GM18867 (cell line): ENCODE data around the gene ALX4.

ENCODE experiments used
- ATAC-seq: cut with Tn5 transposase; IDR thresholded peaks from one replicate; pipeline ENCODE4 v1.9.1; 2021; ENCODE audit warnings: mild to moderate bottlenecking, moderate library complexity; ENCODE audit not compliant: unreplicated experiment

Gene ALX4

DNA sequence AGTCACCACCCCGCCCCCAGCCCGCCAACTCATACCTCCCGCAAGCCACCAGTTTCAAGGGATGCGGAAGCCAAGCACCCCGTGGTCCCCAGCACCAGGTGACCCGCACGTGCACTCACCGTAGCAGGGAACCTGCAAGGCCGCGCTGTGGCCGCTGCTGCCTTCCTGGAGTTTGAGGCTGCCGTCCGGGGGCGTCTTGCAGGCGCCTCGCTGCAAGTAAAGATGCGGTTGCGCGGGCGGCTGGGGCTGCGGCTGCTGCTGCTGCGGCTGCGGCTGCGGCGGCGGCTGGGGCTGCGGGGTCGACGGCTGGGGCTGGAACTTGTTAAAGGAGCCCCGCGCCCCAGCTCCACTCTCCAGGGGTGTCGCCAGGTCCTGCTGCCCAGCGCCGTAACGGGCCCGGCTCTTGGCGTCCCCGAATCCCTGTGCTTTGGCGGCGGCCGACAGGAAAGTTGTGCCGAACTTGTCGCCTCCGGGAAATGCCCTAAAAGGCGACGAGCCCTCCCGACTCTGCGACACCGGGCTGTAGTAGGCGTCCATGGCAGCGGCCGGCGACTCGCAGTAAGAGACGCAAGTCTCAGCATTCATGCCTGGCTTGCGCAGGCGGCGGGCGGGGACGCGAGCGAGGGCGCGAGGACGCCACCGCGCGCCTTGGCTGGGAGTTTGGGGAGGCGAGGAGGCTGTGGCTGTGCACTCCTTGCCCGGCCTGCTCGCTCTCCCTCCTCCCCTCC lies at the start of gene ALX4:
Gene ALX4 (minus strand): TSS at position 662 of the 728 bp plus-strand sequence. CDS start 77 bp downstream, at position 585.
- no peak for ATAC-seq

DNA sequence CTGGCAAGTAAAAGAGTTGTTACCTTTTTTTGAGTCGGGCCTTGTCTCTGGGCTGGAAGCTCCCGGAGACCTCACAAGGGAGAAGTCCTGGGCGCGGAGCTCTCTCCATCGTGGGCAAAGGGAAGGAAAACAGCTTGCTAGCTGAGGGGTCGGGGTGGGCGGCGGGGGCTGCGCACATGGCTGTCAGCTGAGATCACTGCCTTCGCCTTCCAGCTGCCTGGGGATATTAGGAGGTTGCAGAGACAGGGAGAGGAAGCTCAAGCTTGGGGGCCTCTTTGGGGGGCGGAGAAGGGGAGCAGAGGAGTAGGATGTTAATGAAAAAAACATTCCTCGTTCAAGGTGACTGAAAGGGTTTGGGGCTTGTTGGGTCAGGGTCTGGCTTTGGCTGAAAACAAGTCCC lies 49.2 kb upstream of the ALX4 start:
- no peak for ATAC-seq

DNA sequence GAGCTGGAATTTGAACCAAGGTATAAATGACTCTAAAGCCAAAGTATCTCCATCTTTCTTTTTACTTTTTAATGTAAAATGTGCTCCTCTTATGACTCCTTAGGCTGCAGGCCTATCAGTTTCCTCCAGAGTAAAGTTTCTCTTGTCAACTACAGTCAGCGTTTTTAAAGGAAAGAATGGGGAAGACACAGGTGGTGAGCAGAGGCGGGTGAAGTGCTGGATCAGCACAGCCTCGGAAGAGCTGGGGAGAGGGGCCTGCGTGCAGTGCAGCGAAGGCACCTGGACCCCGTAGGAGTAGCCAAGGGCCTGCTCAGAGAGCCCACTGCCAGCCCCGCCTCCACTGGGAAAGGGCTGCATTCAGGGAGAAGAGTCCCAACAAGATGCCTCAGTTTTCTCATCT lies 48.8 kb upstream of the ALX4 start:
- ATAC-seq: no peak

DNA sequence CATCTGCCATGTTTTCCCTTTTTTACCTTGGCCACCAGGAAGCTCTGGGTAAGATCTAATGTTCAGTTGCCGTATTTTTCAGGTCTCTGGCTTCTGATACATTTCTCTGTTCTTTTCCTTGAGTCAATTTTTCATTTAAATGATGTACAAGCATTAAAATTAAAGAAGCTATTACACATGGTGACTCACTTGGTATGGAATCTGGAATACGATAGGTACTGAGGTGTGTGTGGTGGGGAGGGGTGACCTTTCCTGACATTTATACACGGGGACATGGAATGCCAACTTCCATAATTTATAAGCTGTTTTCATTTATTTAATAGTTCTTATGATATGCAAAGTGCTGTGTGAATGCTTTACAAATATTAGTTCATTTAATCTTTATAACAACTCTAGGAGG lies 47.8 kb upstream of the ALX4 start:
- no peak for ATAC-seq

DNA sequence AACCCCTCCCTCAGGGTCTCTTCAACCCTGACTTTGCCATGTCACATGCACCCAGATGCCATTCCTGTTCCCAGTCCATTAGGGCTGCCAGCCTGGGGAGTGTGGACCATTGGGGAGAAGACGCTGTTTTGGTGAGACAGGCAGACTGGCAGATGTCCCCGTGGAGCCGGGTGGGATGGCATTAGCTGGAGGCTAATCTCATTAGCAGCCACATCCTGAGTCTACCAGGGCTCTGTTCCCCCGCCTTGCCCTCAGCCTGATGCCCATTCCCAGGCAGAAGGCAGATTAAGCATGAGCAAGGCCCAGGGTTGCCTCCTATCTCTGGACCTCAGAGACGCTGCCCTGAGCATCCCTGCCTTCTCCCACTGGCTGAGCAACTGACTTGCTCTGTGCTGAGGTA lies 46.4 kb upstream of the ALX4 start:
- ATAC-seq: no peak

DNA sequence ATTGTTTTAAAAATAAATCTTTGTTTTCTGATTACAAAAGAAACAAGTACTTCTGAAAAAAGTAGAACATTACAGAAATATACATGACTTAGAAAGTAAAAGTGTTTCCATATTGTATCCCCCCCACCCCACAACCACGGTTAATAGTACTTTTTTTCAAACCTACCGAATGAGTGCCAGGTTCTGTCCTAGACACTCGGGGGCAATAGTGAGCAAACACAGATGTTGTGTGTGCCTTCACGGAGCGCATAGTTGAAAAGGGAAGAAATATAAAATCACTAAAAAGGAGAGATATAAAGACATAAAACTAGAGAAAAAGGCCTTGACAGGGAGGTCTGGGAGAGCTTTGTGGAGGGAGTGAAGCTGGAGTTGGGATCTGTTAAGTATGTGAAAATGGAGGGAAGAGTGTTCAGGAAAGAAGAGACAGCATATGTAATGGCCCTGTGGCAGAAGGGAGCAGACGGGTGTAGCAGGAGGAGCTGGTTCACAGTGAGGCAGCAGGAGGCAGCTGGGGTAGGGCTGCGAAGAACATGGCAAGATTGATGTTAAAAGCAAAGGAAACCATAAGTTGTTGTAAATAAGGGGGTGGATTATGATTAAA lies 42.1 kb upstream of the ALX4 start:
- no peak for ATAC-seq

DNA sequence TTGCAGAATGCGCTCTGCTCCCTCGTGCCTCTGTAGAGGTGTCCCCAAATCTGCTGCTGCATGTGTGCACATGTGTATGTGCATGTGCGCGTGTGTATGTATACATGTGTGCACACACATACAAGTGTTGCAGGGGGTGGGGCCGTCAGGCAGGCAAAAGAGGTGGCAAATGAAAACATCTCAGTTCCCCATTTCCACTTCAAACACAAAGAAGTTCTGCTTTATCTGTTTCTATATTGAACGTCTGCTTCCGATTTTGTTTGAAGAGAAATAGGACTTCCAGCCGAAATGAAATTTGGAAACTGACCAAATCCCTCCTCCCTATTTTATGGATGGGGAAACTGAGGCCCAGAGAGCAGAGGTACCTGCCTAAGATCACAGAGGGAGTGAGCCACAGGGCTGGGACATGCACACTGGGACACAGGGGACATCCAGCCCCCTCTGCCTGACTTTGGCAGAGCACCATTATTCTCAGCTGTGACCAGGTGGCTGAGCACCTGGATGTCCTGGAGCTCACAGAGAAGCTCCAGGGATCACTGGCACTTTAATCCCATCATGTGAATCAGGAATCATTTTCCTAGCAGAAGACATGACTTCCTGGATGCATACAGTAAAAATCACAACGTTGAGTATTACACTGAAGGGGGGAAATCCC lies 41.2 kb upstream of the ALX4 start:
- ATAC-seq: peak; percentile 89

DNA sequence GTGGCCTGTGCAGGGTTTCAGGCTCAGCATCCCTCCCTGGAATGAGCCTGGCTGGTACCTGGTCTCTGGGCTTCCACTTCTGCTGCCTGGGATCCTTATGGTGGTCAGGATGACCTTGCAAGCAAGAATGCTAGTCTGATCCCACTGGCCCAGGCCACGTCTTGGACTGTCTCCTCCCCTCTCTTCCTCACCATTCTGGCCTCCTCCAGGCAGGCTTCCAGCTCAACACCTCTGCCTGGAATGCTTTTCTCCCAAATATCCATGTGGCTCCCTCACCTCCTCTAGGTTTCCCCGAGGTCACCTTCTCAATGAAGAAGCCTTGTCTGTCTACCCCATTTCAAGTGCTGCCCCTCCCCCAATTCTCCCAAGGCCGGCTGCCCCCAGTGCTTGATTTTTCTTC lies 39.4 kb upstream of the ALX4 start:
- no peak for ATAC-seq

DNA sequence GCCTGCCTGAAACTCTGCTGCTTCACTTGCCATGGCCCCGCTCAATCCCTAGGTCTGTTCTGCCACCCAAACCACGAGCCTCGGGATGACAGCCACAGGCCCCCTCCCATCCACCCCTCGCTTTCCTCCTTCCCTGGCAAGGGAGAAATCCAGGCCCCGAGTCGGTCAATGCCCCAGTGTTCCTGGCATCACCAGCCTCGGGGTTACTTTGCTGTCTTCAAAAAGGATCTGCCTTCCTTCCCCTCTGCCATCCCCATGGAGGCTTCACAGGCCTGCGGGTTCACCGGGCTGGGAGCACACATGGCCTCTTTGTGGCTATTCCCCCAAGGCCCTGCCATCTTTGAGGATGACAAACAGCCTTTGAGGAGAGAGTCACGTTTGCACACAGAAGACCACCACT lies 38.8 kb upstream of the ALX4 start:
- ATAC-seq: no peak

DNA sequence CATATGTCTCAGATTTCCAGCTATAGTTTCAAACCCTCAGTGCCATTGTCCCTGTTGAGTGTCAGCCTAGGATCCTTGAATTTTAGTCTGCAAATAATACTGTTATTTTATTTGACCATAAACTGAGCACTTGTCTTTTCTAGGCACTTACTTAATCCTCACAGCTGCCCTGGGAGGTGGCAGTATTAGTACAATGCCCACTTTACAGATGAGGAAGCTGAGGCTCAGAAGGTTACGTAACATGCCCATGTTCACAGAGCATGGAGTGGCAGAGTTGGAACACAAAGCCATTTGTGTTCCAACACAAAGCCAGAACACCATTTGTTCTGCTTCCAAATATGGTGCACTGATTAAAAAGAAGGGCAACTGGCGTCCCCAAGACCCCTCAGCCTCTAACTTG lies 38.2 kb upstream of the ALX4 start:
- no peak for ATAC-seq

DNA sequence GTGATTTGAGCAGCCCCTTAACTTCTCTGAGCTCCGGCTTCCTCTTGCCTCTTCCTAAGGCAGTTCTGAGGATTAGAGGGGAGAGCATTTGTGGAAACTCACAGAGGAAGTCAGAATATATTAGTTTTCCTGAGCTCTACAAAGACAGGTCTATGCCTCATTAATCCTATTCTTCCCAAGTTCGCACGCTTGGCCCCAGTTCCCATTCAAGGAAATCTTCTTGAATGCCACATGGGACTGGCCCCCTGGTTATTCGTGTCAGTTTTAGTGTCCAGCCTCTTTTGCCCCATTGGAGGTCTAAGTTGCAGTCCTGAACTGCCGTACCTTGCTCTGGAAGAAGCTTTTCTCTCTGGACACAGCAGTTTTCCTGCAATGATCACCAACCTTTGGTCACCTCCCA lies 37.6 kb upstream of the ALX4 start:
- ATAC-seq: no peak

DNA sequence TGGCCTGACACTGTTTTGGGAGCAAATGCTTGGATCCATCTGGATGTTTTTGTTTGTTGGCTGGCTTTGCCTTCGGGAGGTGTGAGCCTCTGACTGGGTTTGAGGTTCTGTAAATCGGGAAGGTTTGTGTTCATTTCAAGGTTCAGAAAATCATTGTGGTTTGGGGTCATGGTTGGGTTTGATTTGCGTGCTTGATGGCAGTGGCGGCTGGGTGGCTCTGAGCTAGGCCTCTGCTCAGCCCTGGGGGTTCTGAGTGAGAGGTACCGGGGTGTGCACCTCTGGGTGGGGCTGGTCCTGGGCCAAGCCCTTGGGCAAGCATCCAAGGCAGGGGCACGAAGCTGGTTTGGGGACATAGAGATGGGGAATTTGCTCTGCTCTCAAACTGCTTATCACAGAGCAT lies 37.0 kb upstream of the ALX4 start:
- no peak for ATAC-seq

DNA sequence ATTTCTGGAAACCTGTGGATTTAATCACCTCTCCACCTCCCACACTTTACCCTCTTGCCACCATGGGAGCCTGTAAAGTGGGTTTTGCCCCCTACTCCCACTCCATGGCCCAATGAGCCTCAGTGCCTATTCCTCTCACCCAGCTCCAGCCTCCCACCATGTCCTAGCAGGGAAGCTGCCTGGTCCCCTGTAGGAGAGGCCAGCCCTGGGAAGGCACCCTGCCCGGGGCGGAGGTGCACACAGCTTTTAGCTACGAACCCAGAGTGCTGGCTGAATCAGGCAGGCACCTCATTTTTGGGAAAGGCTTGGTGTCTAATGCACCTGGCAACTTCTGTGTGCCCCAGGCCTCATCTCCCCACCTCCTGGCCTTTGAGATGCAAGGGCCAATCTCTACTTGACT lies 35.8 kb upstream of the ALX4 start:
- ATAC-seq: no peak

DNA sequence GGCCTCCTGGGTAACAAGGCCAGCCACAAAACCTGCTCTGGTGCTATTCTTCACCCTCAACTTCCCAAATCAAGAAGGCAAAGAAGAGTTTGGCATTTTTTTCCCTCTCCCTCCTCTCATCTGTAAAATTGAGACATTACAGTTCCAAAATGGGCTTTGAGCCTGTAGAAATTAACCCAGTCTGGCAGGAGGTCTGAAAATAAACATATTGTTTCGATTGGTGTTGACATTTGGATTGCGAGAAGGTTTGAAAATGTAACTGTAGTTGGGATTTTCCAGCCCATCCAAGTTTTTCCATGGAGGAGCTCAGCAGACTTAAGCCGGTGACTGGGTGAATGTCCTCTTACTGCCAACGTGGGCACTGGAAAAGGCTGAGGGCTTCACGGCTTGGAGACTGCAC lies 35.0 kb upstream of the ALX4 start:
- no peak for ATAC-seq

DNA sequence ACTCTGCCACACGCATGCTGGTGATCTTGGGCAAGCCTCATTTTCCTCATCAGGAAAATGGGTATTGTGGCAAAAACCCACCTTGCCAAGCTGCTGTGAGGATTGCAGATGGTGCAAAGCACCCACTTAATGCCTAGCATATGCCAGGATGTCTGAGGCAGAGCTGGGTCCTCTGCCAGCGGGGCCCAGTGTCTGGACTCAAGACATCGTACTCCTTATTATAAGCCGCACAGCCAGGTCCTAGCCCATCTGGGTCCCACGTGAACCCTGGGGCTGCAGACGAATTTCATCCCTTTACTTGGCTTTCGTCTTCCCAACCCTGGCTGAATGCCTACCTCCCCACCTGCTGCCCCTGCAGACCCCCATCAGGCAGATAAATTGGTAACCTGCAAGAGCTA lies 34.5 kb upstream of the ALX4 start:
- no peak for ATAC-seq

DNA sequence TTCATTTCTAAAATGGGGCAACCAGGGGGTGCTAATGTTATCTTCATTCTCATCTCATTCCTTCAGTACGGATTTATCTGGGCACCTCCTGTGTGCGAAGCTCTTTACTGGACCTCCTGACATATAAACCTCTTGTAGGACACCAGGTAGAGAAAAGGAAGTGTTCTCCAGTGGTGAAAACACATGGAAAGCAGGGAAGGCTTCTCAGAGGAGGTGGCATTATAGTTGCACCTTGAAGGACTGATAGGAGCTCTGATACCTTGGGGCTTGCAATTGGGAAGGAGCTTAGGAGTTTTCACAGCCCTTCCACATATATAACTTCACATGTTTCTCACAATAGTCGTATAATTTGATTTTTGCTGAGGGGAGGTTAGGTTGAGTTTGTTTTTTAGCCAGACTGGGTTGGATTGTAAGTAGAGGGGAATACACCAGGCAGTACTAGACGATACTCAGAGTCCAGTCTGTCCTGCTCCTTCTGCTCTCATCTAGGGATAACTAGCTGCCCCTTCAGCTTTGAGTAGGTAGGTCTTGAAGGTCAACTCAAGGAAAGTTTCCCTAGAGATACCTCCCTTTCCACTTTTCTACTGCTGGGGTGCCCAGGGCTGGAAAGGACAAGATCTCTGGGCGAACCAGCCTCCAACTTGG lies 34.0 kb upstream of the ALX4 start:
- ATAC-seq: no peak

DNA sequence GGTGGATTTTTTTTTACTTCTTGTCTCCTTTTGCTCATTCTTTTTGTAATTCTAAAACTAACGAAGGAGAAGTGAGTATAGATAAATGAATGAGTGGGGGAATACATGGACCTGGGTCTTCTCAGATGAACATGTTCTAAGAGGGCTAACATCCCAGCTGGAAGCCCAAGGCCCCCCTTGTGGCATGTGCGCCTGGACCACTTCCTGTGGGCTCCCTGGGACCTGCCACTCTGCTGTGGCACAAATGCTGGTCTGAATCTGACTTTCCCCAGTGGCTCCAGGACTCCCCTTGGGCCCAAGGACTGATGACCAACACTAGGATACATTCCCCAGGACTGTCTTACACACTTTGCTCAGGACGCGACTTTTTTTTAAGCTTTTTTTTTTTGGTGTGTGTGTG lies 32.7 kb upstream of the ALX4 start:
- ATAC-seq: no peak

DNA sequence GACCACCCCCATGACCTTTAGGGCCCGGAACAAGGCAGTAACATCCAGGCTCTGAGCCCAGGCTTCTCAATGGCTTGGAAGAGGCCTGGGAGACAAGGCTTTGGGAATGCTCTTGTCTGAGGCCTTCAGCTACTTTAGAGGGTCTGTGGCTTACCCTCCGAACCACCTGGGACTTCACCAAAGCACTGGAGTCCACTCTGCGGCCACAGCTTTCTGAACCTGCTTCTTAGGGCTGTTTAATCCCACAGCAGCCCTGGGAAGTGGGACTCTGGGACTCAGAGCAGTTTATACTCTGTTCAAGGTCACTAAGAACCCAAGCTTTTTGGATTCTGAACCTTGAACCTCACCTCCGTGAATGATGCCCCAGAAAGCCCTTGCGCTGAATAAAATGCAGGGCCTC lies 30.7 kb upstream of the ALX4 start:
- ATAC-seq: no peak

DNA sequence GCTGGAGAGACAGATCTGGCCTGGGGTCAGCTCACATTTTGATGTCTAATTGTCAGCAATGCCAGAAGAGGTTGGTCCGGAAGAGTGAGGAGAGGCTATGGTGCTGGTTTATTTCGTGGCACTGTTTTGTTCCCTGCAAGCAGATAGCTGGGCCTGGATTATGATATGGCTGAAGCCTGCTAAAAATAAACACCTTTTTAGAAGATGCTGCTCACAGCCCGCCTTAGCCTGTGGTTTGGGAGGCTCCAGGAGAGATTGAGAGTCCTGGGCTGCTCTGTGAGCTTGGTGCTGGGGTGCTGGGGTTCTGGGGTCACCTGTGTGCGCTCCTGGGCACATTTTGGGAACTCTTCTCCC lies 29.6 kb upstream of the ALX4 start:
- ATAC-seq: no peak

DNA sequence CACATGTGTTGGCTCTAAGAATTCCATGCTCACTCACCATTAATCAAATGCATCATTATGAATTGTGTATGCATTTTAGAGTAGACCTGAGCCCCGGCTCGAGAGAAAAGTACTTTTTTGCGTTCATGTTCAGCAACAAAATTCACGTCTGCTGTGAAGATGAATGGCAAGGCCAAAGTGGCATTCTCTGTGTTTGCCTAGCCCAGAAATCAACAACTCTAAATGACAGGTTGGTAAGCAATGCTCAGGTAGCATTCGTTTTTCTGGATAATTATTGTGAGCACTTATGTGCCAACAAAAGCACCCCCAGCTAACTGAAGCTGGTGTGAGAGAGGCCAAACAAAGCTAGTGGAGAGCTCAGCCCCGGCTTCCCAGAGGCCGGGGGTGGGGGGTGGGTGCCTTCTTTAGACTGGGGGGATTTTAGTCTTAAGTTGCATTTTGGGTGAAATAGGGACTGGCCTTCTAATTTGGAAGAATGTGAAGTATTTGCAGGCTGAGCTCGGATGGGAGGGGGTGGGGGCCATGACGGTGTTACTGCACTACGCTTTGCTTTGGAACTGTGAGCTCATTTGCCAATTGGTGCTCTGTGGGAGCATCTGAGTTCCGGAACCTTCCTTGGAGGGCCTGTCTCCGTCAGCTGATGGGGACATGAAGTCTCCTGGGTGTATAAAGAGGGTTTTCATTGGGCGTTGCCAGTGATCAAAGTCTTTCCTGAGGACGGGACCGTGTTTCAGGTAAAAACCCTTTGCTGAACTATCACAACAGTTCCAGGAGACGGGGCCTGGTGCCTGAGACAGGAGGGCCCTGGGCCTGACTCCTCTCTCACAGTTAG lies 29.0 kb upstream of the ALX4 start:
- no peak for ATAC-seq

DNA sequence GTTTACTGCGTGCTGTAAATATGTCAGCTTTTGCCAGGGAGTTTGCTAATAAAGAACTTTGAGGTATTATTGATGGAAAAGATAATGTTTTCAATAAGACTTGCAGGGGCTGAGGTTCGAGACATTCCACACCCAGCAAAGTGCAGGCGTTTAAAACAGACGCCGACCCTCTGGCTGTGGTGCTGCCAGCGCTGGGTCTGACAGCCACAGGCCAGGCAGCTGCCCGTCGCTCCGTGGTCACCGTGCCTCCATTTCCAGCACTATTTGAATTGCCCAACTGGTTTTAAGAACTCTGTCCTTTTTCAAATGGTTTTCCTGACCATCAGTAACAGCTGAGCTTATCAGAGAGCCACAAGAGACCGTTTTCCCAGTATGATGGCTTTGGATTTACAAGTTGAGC lies 28.1 kb upstream of the ALX4 start:
- no peak for ATAC-seq
